GM10248 (cell line): ENCODE data around the gene MMAB.

ENCODE experiments used
- CTCF ChIA-PET: fragments of 300-600 bp; sonication (Branson Sonifier 250); formaldehyde crosslinking; extraction: SDS; loops from one replicate; lab custom pipeline; 2021; ENCODE audit warnings: antibody characterized with exemption; lab: Yijun Ruan, JAX
- POLR2A ChIA-PET: fragments of 350-650 bp; sonication (Branson Sonifier 250); formaldehyde crosslinking; extraction: SDS; loops from one replicate; lab custom pipeline; 2020; ENCODE audit warnings: antibody characterized with exemption; lab: Yijun Ruan, JAX
- DNase-seq: peaks from one replicate; pipeline ENCODE4 v3.0.0; 2012; ENCODE audit errors: extremely low spot score
- CTCF ChIP-seq: IDR thresholded peaks from 2 replicates; pipeline ENCODE4 v1.5.1; 2012; ENCODE audit warnings: mild to moderate bottlenecking, low read depth; ENCODE audit errors: extremely low read depth, missing control alignments, control extremely low read depth

The MMAB gene

GRCh38 chr12:109550281-109550680, 23.0 kb downstream of the MMAB start:
- TF ChIP-seq CTCF = no peak
- ChIA-PET POLR2A (interaction anchor here (0.6 kb wide), 1 partner anchor 446 kb away, joined by 3 read pairs; no protein-coding TSS in a partner anchor), CTCF (no interaction called here)
- DNase-seq = no peak

GRCh38 chr12:109549613-109550270, 23.6 kb downstream of the MMAB start:
- no peak for TF ChIP-seq CTCF
- ChIA-PET CTCF (interaction anchor here (1.0 kb wide), 1 partner anchor 122 kb away, joined by 3 read pairs; no protein-coding TSS in a partner anchor), POLR2A (interaction anchor here (0.6 kb wide), 1 partner anchor 446 kb away, joined by 3 read pairs; no protein-coding TSS in a partner anchor)
- DNase-seq = no peak

- ChIA-PET POLR2A (no interaction called here), CTCF (interaction anchor here (0.7 to 1.9 kb wide), 5 partner anchors 8 to 49 kb away, joined by 3 to 7 read pairs (median 3); no protein-coding TSS in a partner anchor)
- no peak for TF ChIP-seq CTCF
- DNase-seq = no peak
Measured at GRCh38 chr12:109548258-109548657, 25.0 kb downstream of the MMAB start.

- ChIA-PET POLR2A (no interaction called here), CTCF (interaction anchor here (0.7 kb wide), 1 partner anchor 9 kb away, joined by 3 read pairs; no protein-coding TSS in a partner anchor)
- TF ChIP-seq CTCF = no peak
- no peak for DNase-seq
Measured at GRCh38 chr12:109547286-109547685, 26.0 kb downstream of the MMAB start.

GRCh38 chr12:109545826-109546225, 27.5 kb downstream of the MMAB start:
- ChIA-PET POLR2A (no interaction called here), CTCF (no interaction called here)
- no peak for TF ChIP-seq CTCF
- DNase-seq = no peak

GRCh38 chr12:109544955-109545531, 28.3 kb downstream of the MMAB start:
- no peak for TF ChIP-seq CTCF
- ChIA-PET CTCF (no interaction called here), POLR2A (no interaction called here)
- no peak for DNase-seq
